B cell (primary cell): ENCODE measurements around the gene TMC3. TPM values are rescaled to one million over a fixed set of nuclear protein-coding genes. Genes with fewer than 3 reads are reported as not detected.

Experiments used
- ATAC-seq: fragments of 200-7000 bp; cut with Tn5 transposase; one replicate; pipeline ENCODE4 v1.10.0; 2021; ENCODE audit warnings: low read depth, mild to moderate bottlenecking, moderate number of reproducible peaks, moderate library complexity
- CTCF ChIA-PET: fragments of 350-600 bp; sonication (Branson Sonifier 250); formaldehyde crosslinking; loops from one replicate; lab custom pipeline; 2021; ENCODE audit warnings: antibody characterized with exemption, inconsistent platforms; lab: Charles Lee
- POLR2A ChIA-PET: fragments of 350-600 bp; sonication (Branson Sonifier 250); formaldehyde crosslinking; loops from one replicate; lab custom pipeline; 2021; ENCODE audit warnings: antibody characterized with exemption; lab: Charles Lee
- DNase-seq: peaks from one replicate; pipeline ENCODE4 v3.0.0; 2013
- H2AFZ ChIP-seq: 2 replicates; pipeline ENCODE4 v1.6.1; 2012; ENCODE audit warnings: mild to moderate bottlenecking, low read depth, low read length; ENCODE audit not compliant: insufficient read depth, poor library complexity, severe bottlenecking
- H3K27ac ChIP-seq, 2 donors: 1 replicate in 1 of 2; 2 replicates in 1 of 2; pipeline ENCODE4 v1.5.1; 2012 to 2013; ENCODE audit warnings: low read length in 2 of 2, mild to moderate bottlenecking in 2 of 2, moderate library complexity in 1 of 2
- H3K27me3 ChIP-seq, 4 experiments: fragments of 200-600 bp in 1 of 4; sonication (generic) in 1 of 4; replicated peaks in 1 of 4; 1 replicate in 2 of 4; 2 replicates in 2 of 4; pipeline versions ENCODE4 v1.6.1 to v1.7.0; 2013 to 2016; ENCODE audit warnings: low read length in 3 of 4, mild to moderate bottlenecking in 2 of 4, mixed read lengths in 1 of 4, moderate library complexity in 1 of 4; ENCODE audit not compliant: insufficient read depth in 4 of 4, control insufficient read depth in 3 of 4; ENCODE audit errors: control extremely low read depth in 1 of 4
- H3K36me3 ChIP-seq, 2 experiments: replicated peaks in 1 of 2; 1 replicate in 1 of 2; 2 replicates in 1 of 2; pipeline versions ENCODE4 v1.6.1 to v1.7.1; 2013; ENCODE audit warnings: low read length in 1 of 2; ENCODE audit not compliant: insufficient read depth in 2 of 2, control insufficient read depth in 1 of 2; ENCODE audit errors: control extremely low read depth in 1 of 2, extremely low read depth in 1 of 2
- H3K4me1 ChIP-seq, 2 donors: fragments of 200-600 bp in 1 of 2; sonication (generic) in 1 of 2; 1 replicate in 1 of 2; 2 replicates in 1 of 2; pipeline versions ENCODE4 v1.5.1 to v1.6.1; 2013 to 2017; ENCODE audit warnings: low read length in 2 of 2; ENCODE audit not compliant: control insufficient read depth in 2 of 2, insufficient read depth in 2 of 2
- H3K4me2 ChIP-seq: replicated peaks from 2 replicates; pipeline ENCODE3; 2012; ENCODE audit warnings: mild to moderate bottlenecking, low read depth, low read length; ENCODE audit not compliant: poor library complexity, severe bottlenecking
- H3K4me3 ChIP-seq, 5 experiments: fragments of 200-600 bp in 1 of 5; sonication (generic) in 1 of 5; 1 replicate in 3 of 5; 2 replicates in 2 of 5; pipeline versions ENCODE4 v1.5.1 to v1.7.0; 2011 to 2016; ENCODE audit warnings: low read length in 4 of 5, mild to moderate bottlenecking in 4 of 5, low read depth in 2 of 5, control low read depth in 1 of 5, moderate library complexity in 1 of 5; ENCODE audit not compliant: insufficient read depth in 1 of 5; ENCODE audit errors: control extremely low read depth in 1 of 5, extremely low read depth in 1 of 5
- H3K79me2 ChIP-seq: fragments of 200-600 bp; sonication (generic); one replicate; pipeline ENCODE4 v1.6.0; 2016; ENCODE audit warnings: low read length; ENCODE audit not compliant: control insufficient read depth, insufficient read depth
- H3K9ac ChIP-seq: fragments of 200-600 bp; sonication (generic); 2 replicates; pipeline ENCODE4 v1.6.1; 2017; ENCODE audit warnings: mild to moderate bottlenecking, low read length, moderate library complexity
- H3K9me3 ChIP-seq, 3 donors: one replicate each; pipeline versions ENCODE4 v1.6.1 to v1.7.1; 2013; ENCODE audit warnings: low read length in 2 of 3; ENCODE audit not compliant: control insufficient read depth in 2 of 3, insufficient read depth in 1 of 3; ENCODE audit errors: control extremely low read depth in 1 of 3
- H4K20me1 ChIP-seq: 2 replicates; pipeline ENCODE4 v1.6.0; 2012; ENCODE audit warnings: mild to moderate bottlenecking, low read length; ENCODE audit not compliant: insufficient read depth, control insufficient read depth, poor library complexity, severe bottlenecking
- H3K27ac Mint-ChIP-seq: one replicate; pipeline ENCODE4 v1.8.0; 2021; ENCODE audit warnings: mixed read lengths
- H3K27me3 Mint-ChIP-seq: one replicate; pipeline ENCODE4 v1.8.0; 2021; ENCODE audit warnings: mixed read lengths
- H3K4me1 Mint-ChIP-seq: one replicate; pipeline ENCODE4 v1.8.0; 2021; ENCODE audit warnings: mixed read lengths
- H3K4me3 Mint-ChIP-seq: one replicate; pipeline ENCODE4 v1.8.0; 2021; ENCODE audit warnings: mixed read lengths
- H3K9me3 Mint-ChIP-seq: one replicate; pipeline ENCODE4 v1.8.0; 2022; ENCODE audit warnings: mixed read lengths; ENCODE audit not compliant: insufficient read depth
- EZH2 ChIP-seq: IDR thresholded peaks from 2 replicates; pipeline ENCODE4 v1.6.1; 2012; ENCODE audit warnings: borderline replicate concordance, low read depth, mild to moderate bottlenecking, moderate library complexity, low read length; ENCODE audit not compliant: insufficient read depth, poor library complexity, severe bottlenecking
- WGBS: methylation state at CpG from one replicate; pipeline ENCODE4 v1.1.5; 2013; ENCODE audit warnings: missing lambda C conversion rate; ENCODE audit not compliant: insufficient coverage; 5-methylcytosine and 5-hydroxymethylcytosine counted together
- intact Hi-C: fragments of 100-400 bp; cut with micrococcal nuclease; formaldehyde crosslinking; loops from one replicate; pipeline ENCODE4 v1.10.0; 2022
- polyA plus RNA-seq: library from polyadenylated mRNA; depleted of rRNA; stranded (reverse); fragments of >200 nt; gene quantifications from 2 replicates; pipeline ENCODE4 v1.2.3, GENCODE V29; 2012
- total RNA-seq, 2 donors: library from RNA; stranded (reverse); fragments of 120-200 nt in 1 of 2; gene quantifications; 1 replicate in 1 of 2; 2 replicates in 1 of 2; pipeline versions ENCODE4 v1.2.3 to v1.2.4, GENCODE V29; 2013 to 2022
- TF ChIP-seq, protein P1 (sequence below): fragments of 200-600 bp; IDR thresholded peaks from one replicate; pipeline ENCODE4 v1.8.0; 2022; ENCODE audit warnings: antibody characterized with exemption, mild to moderate bottlenecking

The TMC3 gene
- total and polyA plus RNA-seq, 2 donors (not counting 1 experiment from before 2014, with no cell fraction given) = not detected

DNA sequence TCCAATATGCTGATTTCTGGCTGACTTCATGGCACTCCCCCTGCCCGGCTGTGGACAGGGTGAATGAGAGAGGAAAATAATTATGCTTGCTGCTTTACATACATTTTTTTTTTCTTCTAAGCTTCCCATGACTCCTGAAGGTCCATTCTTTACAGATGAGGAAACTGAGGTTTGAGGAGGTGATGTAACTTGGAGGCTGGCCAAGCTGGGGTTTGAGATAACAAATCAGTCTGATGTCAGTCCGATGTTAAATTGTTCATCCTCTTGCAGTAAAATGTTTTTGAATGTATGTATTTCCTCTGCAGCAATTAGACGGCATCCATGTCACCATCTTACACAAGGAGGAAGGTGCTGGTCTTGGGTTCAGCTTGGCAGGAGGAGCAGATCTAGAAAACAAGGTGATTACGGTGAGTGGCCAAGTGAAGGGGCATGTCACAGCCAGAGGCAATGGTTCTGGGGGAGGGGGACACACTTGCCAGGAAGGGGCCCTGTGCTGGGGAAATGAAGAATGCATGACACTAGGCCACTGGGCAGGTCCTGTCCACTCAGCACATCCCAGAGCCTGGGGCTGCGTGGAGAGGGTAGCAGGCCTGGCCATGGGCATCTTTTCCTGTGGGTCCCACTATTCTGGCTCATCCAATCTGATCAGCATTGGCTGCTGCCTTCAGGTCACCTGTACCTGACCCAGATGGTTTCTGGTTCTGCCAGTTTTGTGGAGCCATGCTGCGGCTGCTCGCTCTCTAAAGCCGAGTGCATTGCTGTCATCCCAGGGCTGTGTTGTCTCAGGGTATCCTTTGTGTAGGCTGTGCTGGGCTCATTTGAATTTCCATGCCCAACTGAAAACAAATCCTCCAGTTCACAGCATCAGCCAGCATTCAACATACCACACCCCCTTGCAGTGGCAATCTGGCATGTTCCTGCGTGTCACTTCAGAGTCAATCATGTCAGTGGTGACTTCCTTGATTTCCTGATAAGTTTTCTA lies 70.5 kb downstream of the TMC3 start:
- WGBS = 76% methylated on average over 3 of the region's 9 CpGs
- Mint-ChIP-seq H3K9me3 (no peaks in the 10 kb centered on the region), H3K27me3 (no peaks in the 10 kb centered on the region), H3K4me3 (peak overlapping the region; percentile 100), H3K4me1 (peaks cover 86% of the 10 kb centered on the region), H3K27ac (peak overlapping the region; percentile 98)
- Histone ChIP-seq H2AFZ (no peak overlapping the region), H3K4me3 (peak overlapping the region; percentile 28 to 95 (median 87)), H4K20me1 (peaks cover 91% of the 10 kb centered on the region), H3K4me2 (peak overlapping the region; percentile 93), H3K36me3 (peaks cover 18 to 100% of the 10 kb centered on the region in 2 experiments), H3K79me2 (peaks cover 90% of the 10 kb centered on the region), H3K9me3 (no peaks in the 10 kb centered on the region), H3K27ac (peak overlapping the region; percentile 95 to 98), H3K27me3 (no peaks in the 10 kb centered on the region), H3K4me1 (peaks cover 77 to 91% of the 10 kb centered on the region in 2 donors), H3K9ac (peak overlapping the region; percentile 95)
- CTCF ChIA-PET = interaction anchor here (0.9 to 6.2 kb wide), 16 partner anchors 7 to 96 kb away, joined by 3 to 46 read pairs (median 6); no protein-coding TSS in a partner anchor
- intact Hi-C loops = loop anchor here (2.0 kb wide), 1 partner anchor 13 kb away; no protein-coding TSS in a partner anchor
- no peak for ATAC-seq
- no peak for DNase-seq
- TF ChIP-seq, protein P1, sequence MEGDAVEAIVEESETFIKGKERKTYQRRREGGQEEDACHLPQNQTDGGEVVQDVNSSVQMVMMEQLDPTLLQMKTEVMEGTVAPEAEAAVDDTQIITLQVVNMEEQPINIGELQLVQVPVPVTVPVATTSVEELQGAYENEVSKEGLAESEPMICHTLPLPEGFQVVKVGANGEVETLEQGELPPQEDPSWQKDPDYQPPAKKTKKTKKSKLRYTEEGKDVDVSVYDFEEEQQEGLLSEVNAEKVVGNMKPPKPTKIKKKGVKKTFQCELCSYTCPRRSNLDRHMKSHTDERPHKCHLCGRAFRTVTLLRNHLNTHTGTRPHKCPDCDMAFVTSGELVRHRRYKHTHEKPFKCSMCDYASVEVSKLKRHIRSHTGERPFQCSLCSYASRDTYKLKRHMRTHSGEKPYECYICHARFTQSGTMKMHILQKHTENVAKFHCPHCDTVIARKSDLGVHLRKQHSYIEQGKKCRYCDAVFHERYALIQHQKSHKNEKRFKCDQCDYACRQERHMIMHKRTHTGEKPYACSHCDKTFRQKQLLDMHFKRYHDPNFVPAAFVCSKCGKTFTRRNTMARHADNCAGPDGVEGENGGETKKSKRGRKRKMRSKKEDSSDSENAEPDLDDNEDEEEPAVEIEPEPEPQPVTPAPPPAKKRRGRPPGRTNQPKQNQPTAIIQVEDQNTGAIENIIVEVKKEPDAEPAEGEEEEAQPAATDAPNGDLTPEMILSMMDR = no peak
- TF ChIP-seq EZH2 = no peak
- POLR2A ChIA-PET = interaction anchor here (5.6 to 6.5 kb wide), 2 partner anchors 6 to 12 kb away, joined by 59 to 60 read pairs; no protein-coding TSS in a partner anchor
